DMS53 (cell line): Measurements from ENCODE around the gene SCAMP1.
"Not testable (repeated sequence)": the region's sequence is repeated elsewhere in the genome, so short reads cannot be mapped to it uniquely, and the experiment has no call there.

Experiments
- DNase-seq: peaks from one replicate; lab custom pipeline; 2025; lab: John Stamatoyannopoulos, UW

SCAMP1 gene

DNA sequence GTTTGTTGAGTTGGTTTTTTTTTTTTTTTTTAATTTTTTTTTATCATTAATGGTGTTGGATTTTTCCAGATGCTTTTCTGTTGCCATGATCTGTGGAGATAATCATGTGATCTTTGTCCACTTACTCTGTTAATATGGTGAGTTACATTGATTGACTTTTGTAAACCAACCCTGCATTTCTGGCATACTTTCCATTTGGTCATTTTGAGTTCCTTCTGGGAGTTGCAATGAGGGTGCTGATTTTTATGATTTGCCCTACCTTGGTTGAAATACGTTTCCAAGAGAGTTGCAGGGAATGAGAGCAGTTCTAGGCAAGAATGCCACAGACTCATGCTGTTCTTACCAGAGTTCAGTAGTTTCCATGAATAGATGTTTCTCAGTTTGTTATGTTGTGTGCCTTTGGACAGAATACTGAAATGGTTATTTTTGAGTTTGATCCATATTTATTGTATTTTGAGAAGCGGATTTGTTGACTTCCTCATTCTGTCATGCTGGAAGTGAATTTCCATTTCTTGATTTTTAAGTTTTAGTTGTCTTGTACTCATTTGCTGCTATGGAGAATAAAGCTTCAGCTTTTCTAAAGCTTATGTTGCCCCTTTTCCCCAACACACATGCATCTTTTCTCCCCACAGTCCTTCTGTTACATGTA lies 69.0 kb downstream of the SCAMP1 start:
- DNase-seq = no peak

DNA sequence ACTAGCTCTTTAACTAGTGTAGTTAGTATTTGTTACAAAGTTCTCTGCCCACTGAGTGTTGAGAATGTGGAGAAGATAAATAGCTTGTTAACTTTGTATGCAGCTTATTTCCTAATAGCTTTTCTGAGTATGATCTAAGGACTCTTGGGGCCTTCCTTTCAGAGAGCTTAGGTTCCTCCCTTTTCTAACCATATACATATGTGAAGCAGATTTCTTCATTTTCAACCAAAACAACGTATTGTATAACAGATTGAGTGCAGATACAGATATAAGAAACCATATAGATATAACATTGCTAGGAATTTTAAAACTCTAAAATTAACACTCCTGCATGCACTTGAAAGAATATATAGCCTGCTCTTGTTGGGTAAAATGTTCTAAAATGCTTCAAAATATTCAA lies 70.4 kb downstream of the SCAMP1 start:
- DNase-seq = no peak

DNA sequence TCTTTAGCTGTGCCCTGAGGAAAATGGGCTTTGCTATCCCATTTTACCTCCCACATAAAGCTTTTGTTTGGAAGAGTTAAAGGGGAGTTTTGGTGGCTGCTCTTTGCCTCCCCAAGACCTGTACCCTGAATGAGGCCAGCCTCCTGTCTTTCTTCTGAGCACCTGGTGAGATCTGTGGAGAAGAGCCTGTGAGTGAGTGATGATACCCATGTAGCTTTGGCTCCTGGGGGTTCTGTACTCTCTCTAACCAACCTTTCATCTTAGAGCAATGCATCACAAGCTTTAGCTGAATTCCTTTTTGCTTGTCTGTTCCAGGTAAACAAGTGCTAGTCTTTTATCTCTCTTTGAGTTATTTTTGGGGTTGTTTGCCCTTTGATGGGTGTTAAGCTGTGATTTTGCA lies 73.6 kb downstream of the SCAMP1 start:
- DNase-seq = no peak

DNA sequence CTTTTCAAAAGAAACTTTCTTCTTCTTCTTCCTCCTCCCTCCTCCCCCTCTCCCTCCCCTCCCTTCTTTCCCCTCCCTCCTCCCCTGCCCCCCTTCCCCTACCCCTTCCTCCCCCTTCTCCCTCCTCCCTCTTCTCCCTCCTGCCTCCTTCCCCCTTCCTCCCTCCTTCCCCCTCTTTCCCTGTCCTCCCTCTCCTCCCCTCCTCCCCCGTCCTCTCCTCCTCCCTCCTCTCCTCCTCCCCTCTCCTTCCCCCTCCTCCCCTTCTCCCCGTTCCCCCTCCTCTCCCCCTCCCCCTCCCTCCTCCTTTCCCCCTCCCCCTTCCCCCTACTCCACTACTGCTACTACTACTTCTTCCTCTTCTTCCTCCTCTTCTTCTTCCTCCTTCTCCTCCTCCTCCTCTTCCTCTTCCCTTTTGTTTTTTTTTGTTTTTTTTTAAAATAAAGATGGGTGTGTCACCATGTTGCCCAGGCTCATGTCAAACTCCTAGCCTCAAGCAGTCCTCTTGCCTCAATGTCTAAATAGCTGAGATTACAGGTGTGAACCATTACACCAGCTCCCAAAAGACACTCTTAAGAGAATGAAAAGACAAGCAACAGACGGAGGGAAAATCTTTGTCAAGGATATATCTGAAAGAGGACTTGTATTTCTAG lies 87.5 kb downstream of the SCAMP1 start:
- DNase-seq = no peak

DNA sequence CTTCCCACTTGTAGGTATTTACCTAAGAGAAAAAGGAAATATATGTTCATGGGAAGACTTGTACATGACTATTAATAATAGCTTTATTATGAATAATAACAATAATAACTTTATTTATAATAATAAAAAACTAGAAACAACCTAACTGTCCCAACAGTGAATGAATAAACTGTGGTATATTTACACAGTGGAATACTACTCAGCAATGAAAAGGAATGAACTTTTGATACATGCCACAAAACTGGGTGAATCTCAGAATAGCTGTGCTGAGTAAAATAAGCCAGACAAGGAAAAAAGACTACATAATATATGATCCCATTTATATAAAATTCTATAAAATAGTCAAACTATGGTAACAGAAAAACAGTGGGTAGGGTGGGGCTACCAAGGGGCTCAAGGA lies 88.7 kb downstream of the SCAMP1 start:
- no peak for DNase-seq

DNA sequence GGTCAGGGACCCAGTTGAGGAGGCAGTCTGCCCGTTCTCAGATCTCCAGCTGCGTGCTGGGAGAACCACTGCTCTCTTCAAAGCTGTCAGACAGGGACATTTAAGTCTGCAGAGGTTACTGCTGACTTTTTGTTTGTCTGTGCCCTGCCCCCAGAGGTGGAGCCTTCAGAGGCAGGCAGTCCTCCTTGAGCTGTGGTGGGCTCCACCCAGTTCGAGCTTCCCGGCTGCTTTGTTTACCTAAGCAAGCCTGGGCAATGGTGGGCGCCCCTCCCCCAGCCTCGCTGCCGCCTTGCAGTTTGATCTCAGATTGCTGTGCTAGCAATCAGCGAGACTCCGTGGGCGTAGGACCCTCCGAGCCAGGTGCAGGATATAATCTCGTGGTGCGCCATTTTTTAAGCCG lies 97.1 kb downstream of the SCAMP1 start:
- not testable (repeated sequence) for DNase-seq

DNA sequence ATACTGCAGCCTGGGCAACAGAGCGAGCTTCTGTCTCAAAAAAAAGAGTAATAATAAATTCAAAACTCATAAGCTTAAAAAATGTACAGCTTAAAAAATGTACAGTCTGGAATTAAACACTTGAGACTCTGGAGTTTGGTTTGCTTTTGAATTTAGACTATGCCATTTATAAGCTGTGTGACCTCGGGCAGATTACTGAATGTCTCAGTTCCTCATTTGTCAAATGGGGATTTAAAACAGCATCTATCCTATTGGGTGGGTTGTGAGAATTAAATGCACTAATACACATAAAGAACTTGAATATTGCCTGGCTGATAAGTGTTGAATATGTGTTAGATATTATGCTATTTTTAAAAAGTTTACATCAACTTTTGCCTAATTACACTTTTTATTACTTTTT lies 98.4 kb downstream of the SCAMP1 start:
- DNase-seq = no peak

GRCh38 chr5:78467140-78467539 lies 106.7 kb downstream of the SCAMP1 start:
- DNase-seq = no peak

DNA sequence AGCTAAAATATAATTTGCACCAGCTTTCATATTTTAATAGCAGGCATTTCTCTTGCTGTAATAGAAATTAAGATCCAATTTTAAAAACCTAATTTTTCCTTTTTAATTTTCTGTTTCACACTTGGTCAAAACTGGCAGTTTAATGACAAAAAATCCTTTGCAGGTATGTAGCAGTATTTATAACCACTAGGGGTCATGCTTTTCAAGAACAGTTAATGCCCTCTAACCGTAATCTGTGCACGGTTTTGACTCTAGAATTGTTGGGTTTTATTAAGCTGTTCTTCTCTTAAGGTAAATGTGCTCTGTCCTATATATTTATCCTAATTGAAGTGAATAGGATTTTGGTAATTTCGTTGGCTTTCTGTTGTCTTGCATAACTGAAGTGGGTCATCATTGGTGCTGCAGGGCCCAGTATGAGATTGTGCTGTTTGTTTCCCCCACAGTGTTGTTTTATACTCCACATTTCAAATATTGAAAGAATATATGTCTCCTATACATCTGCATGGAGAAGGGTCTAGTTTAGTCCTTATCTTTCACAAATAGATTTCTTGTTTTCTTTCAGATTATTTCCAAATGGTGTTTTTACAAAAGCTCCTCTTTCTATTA lies 107.4 kb downstream of the SCAMP1 start:
- DNase-seq = peak; percentile 76

DNA sequence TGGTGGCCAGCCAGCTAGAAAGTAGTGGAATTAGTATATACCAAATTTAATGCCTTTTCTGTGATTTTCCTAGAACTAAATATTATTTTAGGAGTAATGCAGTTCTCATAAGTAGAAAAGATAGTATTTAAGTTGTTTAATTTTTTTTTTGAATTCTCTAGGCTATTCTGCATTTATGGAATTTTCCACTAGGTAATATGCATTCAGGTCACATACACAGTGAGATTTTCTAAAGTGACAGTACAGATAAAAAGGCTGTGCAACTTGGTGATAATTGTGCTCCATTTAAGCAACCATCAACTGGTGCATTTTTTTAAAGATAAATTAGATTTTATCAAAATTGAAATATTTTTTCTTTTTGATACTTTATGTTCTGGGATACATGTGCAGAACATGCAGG lies 111.5 kb downstream of the SCAMP1 start:
- DNase-seq = no peak

DNA sequence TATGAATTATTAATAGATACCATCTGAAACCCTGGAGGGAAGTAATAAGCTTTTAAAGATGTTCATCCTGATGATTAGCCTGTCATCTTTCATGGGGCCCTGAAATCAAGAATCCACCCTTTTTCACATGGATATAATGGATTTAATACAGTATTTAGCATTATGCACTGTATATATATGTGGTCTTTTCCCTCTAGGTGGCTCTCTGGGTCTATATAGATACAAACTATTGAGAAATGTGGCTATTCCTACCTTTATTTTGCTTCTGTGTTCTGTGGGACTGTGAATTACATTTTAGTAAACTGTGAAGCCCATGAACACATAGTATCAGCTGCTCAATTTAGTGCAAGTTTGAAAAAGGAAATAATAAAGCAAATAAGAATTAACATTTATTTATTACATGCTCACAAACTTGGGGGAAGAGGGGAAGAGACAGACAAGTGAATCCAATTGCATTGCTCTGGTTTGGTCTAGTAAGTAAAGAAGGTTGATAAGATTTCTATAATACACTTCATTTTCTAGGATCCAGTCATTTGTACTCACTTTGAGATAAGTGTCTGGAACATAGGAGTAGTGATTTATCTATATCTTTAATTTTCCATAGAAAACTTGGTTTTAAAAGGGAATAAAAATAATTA lies 112.2 kb downstream of the SCAMP1 start:
- DNase-seq = peak; percentile 48

DNA sequence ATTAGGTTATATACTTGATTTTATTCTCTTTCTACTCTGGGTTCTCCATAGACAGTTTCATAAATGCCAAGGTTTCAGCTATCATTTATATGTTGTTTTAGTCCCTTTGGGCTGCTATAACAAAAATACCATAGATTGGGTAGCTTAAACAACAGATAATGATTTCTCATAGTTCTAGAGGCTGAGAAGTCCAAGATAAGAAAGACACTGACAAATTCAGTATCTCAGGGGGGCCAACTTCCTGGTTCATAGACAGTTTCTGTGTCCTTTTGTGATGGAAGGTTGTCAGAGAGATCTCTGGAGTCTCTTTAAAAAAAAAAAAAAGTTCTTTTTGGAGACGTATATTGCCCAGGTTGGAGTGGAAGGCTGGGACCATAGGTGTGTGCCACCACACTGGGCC lies 113.3 kb downstream of the SCAMP1 start:
- DNase-seq = no peak

- DNase-seq = no peak
Measured at GRCh38 chr5:78475370-78475769, 115.0 kb downstream of the SCAMP1 start.

DNA sequence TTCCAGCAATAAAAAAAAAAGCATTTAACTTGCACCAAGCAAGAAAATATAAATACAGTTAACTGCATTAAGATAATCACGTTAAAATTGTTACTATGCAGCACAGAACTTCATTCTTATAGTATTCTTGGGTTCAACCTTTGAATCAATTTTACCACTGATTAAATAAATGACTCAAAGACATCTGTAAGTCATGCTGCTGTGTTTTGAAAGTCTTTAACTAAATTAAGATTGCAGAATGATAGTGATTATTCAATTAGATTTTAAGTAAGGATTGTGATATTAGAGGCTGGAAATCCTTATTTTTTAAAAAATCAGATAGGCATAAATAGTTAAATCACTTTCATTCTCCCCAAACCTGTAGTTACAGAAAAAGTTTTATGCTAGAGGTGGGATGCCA lies 116.4 kb downstream of the SCAMP1 start:
- no peak for DNase-seq

DNA sequence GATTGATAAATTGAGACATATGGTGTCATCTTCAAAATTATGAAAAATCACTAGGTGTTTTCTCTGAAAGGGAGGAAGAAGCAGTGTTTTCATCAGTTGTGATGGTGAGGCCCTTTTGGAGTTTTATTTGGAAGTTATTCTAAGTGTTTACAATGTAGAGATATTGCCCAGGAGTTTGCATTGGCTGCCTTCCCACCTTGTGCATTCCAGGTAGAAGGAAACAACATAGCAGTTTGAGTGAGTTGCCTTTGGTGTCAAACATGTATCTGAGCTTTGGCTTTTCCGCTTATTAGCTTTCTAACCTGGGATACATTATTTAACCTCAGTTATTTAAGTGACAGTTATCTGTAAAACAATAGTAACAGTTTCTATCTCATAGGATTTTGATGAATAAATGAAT lies 122.5 kb downstream of the SCAMP1 start:
- no peak for DNase-seq

DNA sequence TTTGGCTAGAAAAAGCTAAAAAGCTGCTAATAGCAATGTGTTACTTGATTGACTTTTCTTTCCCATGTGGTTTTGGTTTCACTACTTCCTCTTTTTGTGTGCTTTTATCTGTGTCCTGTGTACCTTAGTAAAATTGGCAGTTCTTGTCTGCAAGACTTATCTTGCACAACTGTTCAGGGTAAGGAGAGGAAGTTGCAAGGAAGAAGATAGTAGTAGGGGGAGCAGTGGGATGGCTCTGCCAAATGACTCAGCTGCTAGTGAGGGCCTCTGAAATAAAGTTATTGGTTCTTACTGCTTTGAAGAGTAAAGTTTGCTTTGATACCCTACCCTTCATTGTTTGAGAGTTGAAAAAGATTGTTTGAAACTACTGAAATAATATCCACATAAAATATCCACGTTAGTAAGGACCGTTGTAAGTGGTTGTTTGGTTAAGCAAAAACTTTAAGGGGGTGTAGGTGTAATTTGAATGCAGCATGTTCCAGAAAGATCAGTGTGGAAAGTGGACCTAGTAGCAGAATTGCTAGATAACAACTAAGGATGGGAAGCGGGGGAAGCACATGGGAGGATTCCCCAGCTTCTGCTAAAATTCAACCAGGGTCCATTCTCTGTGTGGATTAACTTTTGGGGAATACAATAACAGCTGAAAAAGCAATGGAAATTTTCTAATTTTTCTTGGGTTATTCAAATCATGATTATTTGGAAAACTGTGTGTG lies 123.5 kb downstream of the SCAMP1 start:
- DNase-seq = no peak

DNA sequence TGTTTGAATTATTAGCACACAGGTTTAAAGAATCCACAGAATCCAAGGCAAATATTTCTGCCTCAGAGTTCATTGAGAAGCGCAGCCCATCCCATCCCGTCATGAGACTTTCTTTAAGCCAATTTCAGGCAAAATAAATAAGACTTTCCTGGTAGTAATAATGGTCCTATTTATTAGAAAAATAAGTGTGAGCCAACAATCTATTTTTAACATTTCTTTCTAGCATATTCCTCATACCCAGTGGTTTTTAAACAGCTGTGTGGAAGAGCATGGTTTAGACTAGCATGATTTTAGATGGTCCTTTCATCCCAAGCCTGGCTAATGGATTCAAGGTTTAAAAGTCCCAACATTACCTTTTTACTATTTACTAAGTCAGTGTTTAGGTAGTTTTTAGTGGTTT lies 125.8 kb downstream of the SCAMP1 start:
- DNase-seq = no peak

DNA sequence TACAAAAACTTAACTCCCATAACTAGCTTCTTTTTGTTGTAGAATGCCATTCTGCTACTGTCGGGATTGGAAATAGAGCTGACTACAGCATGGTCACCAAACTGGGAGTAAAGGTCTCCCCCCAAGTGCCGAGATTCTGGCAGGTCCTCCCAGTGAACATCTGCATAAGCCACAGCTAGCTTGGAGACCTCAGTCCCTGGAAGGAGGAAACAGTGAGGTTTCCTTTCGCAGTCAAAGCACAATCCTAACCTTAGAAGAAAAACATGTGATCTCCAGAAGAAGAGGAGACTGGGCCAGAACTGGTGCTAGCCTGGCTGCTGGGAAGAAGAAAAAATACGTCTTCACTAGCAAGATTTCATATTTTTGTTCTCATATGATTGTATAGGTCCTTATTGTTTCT lies 127.4 kb downstream of the SCAMP1 start:
- no peak for DNase-seq

DNA sequence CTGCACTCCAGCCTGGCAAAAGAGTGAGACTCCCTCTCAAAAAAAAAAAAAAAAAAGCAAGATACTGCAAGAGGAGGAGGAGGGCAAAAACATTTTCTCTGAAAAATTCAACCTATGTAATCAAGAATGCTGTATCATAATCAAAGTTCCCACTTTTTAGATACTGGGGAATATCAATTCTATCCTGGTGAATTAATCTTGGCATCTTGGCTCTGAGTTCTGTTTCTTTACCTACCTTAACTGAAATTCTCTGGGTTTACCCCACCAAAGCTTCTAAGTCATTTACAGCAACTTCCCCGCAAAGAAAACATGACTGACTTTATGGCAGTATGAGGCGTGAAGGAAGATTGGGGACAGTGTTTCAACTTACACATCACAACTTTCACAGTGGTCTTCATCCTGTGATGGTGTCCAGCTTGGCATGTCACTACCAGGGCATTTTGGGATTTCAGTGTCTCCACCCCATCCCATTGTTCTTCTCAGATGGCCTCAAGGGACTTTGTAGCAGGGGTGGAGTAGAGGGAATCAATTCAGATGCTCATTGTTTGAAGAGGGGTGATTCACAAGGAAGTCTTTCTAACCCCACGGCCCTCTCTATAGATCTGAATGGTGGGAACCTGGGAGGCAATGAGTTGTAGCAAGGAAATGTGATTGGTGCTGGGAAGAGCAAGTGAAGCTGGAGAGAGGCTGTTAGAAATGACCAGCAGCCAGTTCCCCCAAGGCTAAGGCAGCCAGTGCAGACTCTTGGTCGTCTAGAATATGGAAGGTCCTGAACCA lies 130.5 kb downstream of the SCAMP1 start:
- DNase-seq = no peak

GRCh38 chr5:78492224-78492623 lies 131.8 kb downstream of the SCAMP1 start:
- DNase-seq = no peak

DNA sequence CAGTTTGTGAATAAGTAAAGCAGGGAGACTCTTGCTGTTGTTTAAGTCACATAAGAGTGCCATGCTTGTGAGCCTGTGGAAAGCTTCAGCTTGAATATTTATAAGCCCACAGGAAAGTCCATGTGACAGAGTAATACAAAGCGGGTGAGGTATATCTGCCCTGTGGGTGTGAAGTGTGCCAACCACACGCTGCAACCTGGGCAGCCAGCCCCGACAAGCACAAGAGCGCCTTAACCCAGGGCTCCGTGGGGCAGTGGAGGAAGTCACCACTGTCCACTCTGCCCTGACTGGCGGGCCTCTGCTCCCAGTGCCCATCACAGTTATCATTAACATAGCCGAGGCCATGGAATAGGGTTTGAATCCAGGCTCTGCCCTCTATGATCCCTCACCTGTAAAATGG lies 132.2 kb downstream of the SCAMP1 start:
- no peak for DNase-seq

- DNase-seq = no peak
Measured at GRCh38 chr5:78495800-78496199, 135.4 kb downstream of the SCAMP1 start.
